ENCODE results near the gene ASB13.
"Not testable (repeated sequence)": the region's sequence is repeated elsewhere in the genome, so short reads cannot be mapped to it uniquely, and the experiment has no call there.

Gene ASB13

GRCh38 chr10:5603848-5604170 lies 62.6 kb downstream of the ASB13 start:
- no peak for DNase-seq

DNA sequence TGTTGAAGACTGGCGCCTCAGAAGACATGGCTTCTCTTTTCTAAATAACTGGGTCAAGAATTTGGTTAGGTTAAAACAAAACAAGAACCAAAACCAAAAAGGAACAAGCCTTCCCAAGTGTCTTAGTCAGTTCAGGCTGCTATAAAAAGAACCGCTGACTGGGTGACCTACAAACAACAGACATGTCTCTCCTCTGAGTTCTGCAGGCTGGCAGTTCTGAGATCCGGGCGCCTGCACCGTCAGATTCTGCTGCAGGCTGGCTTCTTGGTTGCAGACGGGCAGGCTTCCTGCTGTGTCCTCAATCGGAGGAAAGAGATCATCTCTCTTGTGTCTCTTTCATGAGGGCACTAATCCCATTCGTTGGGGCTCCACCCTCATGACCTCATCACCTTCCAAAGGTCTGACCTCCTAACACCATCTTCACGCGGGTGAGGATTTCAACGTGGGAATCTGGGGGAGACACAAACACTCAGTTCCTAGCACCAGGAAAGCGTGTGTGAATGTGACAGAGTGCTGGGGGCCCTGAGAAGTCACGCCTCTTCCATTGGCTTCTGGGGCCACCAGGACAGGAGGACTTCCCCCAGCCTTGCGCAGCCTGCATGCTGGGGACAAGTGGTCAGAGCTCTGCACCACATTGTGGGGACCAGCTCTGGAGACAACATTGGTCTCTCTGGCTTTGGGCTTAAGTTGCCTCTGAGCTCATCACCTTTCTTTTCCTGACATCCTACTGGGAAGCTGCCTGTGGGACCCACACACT lies 63.1 kb downstream of the ASB13 start:
- no peak for DNase-seq

GRCh38 chr10:5601826-5602495 lies 64.4 kb downstream of the ASB13 start:
- no peak for DNase-seq

- no peak for DNase-seq
These were observed 65.5 kb downstream of the ASB13 start for GRCh38 chr10:5600908-5601307.

DNA sequence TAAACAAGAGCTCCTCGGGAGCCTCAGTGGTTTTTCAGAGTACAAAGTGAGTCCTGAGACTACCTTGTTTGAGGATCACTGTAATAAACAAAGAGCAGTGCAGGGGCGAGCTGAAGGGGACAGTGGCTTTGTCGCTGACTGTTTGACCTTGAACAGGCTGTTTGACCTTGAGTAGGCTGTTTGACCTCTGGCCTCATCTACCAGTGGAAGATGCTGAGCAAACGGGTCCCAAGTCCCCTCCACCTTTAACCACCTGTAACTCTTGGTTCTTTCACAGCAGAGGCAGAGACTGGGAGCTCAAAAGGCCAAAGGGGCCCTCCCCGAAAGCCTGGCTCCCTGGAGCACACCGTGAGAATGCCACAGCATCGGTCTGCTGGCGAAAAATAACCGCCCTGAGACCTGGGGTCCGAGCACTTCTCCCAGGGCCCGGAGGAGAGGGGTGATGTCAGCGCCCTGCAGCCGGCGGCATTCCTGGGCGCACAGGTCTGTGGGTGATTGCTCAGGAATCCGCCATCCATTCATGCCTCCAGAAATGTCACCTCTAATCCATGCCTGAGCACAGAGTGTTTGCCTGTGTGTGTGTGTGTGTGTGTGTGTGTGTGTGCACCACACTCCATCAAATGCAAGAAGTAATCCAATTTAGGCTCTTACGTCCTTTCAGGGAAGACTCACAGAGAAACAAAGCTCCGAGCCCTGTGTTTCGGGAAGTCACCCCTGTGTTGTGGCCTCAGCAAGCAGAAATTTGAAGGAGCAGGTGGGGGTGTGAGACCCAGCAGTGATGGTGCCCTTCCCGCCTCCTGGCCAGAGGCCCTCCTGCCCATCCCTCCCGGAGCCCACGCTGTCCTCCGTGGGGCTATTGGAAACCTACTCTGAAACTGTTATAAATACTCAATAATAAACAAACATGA lies 66.5 kb downstream of the ASB13 start:
- DNase-seq = no peak

GRCh38 chr10:5598085-5598690 lies 68.2 kb downstream of the ASB13 start:
- DNase-seq = no peak

DNA sequence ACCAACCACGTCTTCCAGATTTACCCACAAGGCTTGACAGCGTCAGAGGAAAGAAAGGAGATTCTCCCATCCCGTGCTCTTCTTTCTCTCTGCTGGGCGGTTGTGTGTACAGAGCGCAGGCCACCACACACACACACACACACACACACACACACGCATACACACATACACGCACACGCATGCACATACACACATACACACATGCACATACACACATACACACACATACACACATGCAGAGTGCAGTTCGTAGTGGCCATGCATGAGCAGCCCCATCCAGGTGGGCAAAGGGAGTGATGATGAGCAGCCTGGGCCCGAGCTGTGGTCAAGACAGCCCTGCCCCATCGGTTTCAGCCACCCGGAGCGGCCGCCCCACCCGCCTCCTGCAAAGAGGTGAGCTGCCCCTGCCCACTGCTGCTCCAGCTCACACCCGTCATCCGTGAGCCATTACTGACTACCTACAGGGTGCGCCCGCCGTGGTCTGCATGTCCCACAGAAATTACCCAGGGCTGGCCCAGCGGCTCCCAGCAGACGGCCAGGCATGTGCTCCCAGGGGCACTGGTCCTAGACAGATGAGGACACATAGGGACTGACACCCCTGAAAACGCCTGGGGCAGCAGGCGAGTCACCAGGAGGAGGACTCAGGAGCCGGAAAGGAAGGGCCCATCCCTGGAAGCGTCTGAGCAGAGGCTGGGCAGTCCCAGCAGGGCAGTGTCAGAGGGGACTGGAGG lies 69.6 kb downstream of the ASB13 start:
- DNase-seq = no peak

DNA sequence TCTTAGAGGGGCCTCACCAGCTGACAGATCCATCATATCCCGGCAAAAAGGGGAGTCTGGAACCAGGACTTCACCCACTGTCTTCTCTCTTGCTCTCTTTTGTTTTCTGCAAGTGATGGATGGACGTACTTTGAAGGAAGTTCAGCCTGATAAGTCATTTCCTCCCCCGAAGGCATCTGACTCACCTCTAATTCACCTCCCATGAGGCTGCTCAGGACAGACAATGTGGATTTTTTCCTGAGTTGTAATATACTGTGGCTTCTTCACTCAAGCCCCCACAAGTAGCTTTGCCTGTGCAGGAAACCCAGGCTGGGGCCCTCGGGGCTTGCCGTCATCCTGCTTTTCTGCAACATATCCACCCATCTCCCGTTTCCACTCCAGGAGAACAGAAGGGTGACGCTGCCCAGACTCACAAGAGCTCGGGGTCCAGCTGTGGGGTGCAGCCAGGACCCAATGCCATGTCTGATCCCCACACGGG lies 70.4 kb downstream of the ASB13 start:
- no peak for DNase-seq

- no peak for DNase-seq
These were observed 70.8 kb downstream of the ASB13 start for GRCh38 chr10:5595591-5595990.

GRCh38 chr10:5595095-5595494 lies 71.3 kb downstream of the ASB13 start:
- DNase-seq = no peak

- no peak for DNase-seq
These were observed 71.9 kb downstream of the ASB13 start for GRCh38 chr10:5594271-5595049.

DNA sequence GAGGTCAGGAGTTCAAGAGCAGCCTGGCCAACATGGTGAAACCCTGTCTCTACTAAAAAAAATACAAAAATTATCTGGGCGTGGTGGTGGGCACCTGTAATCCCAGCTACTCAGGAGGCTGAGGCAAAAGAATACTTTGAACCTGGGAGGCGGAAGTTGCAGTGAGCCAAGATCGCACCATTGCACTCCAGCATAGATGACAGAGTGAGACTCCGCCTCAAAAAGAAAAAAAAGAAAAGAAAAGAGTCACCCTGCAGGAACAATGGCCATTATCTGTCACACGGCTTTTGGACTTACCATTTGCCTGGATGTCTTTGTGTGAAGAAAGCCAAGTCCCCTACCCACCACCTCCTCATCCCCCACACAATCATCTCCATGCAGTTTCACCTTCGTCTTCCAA lies 73.0 kb downstream of the ASB13 start:
- not testable (repeated sequence) for DNase-seq

GRCh38 chr10:5592070-5592469 lies 74.3 kb downstream of the ASB13 start:
- DNase-seq = no peak

DNA sequence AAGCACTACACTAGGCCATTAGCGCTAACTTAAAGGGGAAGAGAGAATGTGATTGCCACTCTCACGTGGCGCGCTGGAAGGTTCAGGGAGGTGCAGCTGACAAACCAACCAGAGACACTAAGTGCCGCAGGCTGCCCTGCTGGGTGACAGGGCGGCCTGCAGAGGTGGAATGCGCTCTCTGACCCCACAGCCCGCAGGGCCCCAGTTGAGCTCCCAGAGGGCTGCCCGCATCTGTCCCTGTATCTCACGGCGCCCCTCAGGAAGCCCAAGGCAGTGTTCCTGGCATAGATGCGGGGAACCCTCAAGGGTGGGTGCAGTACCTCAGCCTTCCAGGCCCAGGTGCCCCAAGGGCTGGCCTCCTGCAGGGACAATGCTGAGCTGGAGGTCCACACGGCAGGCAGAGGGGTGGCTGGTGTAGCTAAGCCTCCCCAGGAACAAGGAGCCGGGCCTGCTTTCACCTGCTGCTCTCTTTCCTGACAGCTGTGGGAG lies 75.0 kb downstream of the ASB13 start:
- no peak for DNase-seq

DNA sequence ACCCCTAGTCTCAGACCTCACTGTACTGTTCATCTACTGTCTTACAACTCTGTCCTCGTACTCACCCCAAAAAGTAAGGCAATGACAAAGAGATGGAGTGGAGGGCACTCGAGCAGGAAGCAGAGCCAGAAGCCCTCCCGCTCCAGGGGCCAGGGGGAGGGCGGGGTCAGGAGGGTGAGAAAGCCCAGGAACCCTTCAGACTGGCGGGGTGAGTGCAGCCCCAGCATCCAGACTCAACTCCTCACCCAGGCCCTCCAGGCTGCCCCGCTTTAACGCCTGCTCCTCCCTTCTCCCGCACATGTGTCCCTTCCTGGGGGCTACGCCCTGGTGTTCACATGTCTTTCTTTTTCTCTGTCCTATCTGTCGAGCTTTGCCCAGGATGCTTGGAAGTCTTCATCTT lies 75.6 kb downstream of the ASB13 start:
- DNase-seq = no peak

DNA sequence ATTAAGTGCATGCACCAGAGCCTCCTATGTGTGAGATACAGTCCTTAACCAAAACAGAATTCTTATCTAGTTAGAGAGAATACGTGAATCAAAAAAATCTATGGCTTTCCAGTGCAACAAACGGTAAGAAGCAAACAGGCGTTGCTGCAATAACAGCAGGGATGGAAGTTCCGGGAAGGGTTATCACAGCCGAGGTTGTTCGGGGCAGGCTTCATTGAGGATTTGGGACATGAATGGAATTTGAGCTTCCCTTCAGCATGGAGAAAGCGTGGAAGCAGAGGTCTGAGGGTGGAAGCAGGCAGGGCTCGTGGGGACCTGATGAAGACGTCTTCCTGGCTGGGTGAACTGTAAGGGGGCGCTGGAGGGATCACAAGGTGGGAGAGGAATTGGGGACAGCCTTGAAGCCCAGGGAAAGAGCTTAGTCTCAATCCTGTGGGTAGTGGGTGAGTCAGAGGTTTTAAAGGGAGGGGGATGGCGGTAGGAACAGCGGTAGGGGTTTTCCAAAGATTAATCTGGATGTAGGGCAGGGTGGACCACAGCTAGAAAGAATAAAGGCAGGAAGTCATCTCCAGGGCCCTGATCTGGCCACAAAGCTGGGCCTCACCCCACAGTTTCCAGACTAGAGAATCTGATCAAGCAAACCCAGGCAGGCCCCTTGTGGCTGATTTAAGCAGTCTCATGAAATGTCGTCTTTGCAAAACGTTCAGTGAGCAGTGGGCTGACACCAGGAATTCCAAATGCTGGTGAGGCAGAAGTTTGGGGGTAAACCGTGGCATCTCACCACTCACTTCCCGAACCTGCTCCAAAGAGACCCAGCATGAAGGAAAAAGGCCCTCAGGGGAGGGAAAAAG lies 76.5 kb downstream of the ASB13 start:
- no peak for DNase-seq

DNA sequence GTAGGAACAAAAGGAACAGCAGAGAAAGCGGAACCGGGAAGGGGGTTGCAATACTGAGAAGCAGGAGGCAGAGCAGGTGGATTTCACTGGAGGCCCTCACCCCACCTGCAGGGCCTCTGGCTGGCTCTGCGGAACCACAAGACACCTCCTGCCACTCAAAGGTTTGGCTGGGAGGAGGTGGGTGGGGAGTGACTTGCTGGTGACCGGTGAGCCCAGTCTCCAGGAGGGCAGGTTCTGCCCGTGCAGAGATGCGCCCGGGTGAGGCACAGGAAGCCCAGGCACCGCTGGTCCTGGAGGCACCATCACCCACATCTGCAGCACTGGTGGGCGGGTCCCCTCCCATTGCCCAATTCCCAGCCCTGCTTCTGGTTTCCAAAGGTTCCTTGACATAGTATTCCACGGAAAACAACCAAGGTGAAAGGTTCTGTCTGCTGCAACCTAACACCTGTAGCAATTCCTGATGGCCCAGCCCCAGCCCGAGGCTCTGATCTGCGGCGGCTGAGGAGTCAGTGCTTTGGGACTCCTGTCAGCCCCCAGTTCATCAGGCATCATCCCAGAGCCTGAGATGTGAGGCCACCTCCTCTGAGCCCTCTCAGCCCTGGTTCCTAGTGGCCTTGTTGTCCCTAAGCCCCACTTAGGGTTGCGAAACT lies 77.3 kb downstream of the ASB13 start:
- DNase-seq = no peak

Data from DMS153 (cell line).